ENCODE measurements around the gene PTGES3L.
"Not testable (repeated sequence)": the region's sequence is repeated elsewhere in the genome, so short reads cannot be mapped to it uniquely, and the experiment has no call there.

Gene PTGES3L

GRCh38 chr17:43014649-43015542, 35.0 kb upstream of the PTGES3L start:
- DNase-seq (ENCODE audit: low read depth in 3 of 3, low spot score in 1 of 3), result no peak

- DNase-seq (ENCODE audit: low read depth in 3 of 3, low spot score in 1 of 3), result no peak
Measured at GRCh38 chr17:43014020-43014648, 34.3 kb upstream of the PTGES3L start.

- no peak for DNase-seq (ENCODE audit: low read depth in 3 of 3, low spot score in 1 of 3)
Measured at GRCh38 chr17:43013296-43013695, 33.4 kb upstream of the PTGES3L start.

GRCh38 chr17:43011728-43012472, 32.0 kb upstream of the PTGES3L start:
- no peak for DNase-seq (ENCODE audit: low read depth in 3 of 3, low spot score in 1 of 3)

- no peak for DNase-seq (ENCODE audit: low read depth in 3 of 3, low spot score in 1 of 3)
Measured at GRCh38 chr17:43010667-43011308, 30.9 kb upstream of the PTGES3L start.

- peak; percentile 60 to 70 (median 70) for DNase-seq (ENCODE audit: low read depth in 3 of 3, low spot score in 1 of 3)
Measured at GRCh38 chr17:43006639-43007551, 27.0 kb upstream of the PTGES3L start, which contains the start of gene IFI35. Gene IFI35 (plus strand): TSS chr17:43006784. CDS start chr17:43006948, 164 bp downstream.

GRCh38 chr17:43003542-43004172, 23.8 kb upstream of the PTGES3L start:
- no peak for DNase-seq (ENCODE audit: low read depth in 3 of 3, low spot score in 1 of 3)

- DNase-seq (ENCODE audit: low read depth in 3 of 3, low spot score in 1 of 3), result not testable (repeated sequence)
Measured at GRCh38 chr17:43000894-43001293, 21.0 kb upstream of the PTGES3L start.

- DNase-seq (ENCODE audit: low read depth in 3 of 3, low spot score in 1 of 3), result no peak
Measured at GRCh38 chr17:42999003-42999525, 19.2 kb upstream of the PTGES3L start.

GRCh38 chr17:42997984-42998938, 18.4 kb upstream of the PTGES3L start, which contains the start of gene RPL27:
Gene RPL27 (plus strand): TSS chr17:42998419. CDS start chr17:42998751, 332 bp downstream.
- DNase-seq (ENCODE audit: low read depth in 3 of 3, low spot score in 1 of 3), result peak; percentile 91 to 93 (median 92)

GRCh38 chr17:42997390-42997983, 17.6 kb upstream of the PTGES3L start:
- no peak for DNase-seq (ENCODE audit: low read depth in 3 of 3, low spot score in 1 of 3)

- not testable (repeated sequence) for DNase-seq (ENCODE audit: low read depth in 3 of 3, low spot score in 1 of 3)
Measured at GRCh38 chr17:42993913-42994312, 14.0 kb upstream of the PTGES3L start.

- DNase-seq (ENCODE audit: low read depth in 3 of 3, low spot score in 1 of 3), result no peak
Measured at GRCh38 chr17:42992872-42993271, 13.0 kb upstream of the PTGES3L start.

GRCh38 chr17:42991471-42991870, 11.6 kb upstream of the PTGES3L start:
- no peak for DNase-seq (ENCODE audit: low read depth in 3 of 3, low spot score in 1 of 3)

GRCh38 chr17:42989726-42990652, 10.1 kb upstream of the PTGES3L start:
- no peak for DNase-seq (ENCODE audit: low read depth in 3 of 3, low spot score in 1 of 3)

- no peak for DNase-seq (ENCODE audit: low read depth in 3 of 3, low spot score in 1 of 3)
Measured at GRCh38 chr17:42989141-42989540, 9.3 kb upstream of the PTGES3L start.

- no peak for DNase-seq (ENCODE audit: low read depth in 3 of 3, low spot score in 1 of 3)
Measured at GRCh38 chr17:42985225-42985624, 5.3 kb upstream of the PTGES3L start.
